ENCODE measurements around the gene MYO1A. TPM values are rescaled to one million over a fixed set of nuclear protein-coding genes. Genes with fewer than 3 reads are reported as not detected.

The MYO1A gene
- total and polyA plus RNA-seq, 2 of the 13 experiments (the other 11 are each of a cell fraction or from before 2014, with no cell fraction given): 5.3 to 6.0 TPM

GRCh38 chr12:57078519-57079404 is 28.8 kb upstream of the MYO1A start, which contains the start of gene NEMP1 (continued):
- TF ChIP-seq ZNF180 (CRISPR knock-in tag; IDR thresholded peaks at IDR 0.05; ENCODE audit: borderline replicate concordance, low read depth): no peak
- TF ChIP-seq ZBTB37 (CRISPR knock-in tag; IDR thresholded peaks at IDR 0.05): no peak
- no peak for TF ChIP-seq HCFC1 (IDR thresholded peaks at IDR 0.05; ENCODE audit: low read depth, low read length)
- TF ChIP-seq ZSCAN20 (CRISPR knock-in tag; IDR thresholded peaks at IDR 0.05; ENCODE audit: borderline replicate concordance): no peak
- no peak for TF ChIP-seq IRF1 (CRISPR knock-in tag; IDR thresholded peaks at IDR 0.05; ENCODE audit: low read depth)
- TF ChIP-seq GABPB1 (CRISPR knock-in tag; IDR thresholded peaks at IDR 0.05): peak; percentile 84
- TF ChIP-seq ZNF317 (CRISPR knock-in tag; IDR thresholded peaks at IDR 0.05): peak; percentile 62; the same call in 1 of the 2 replicates
- no peak for TF ChIP-seq SMARCC2 (IDR thresholded peaks at IDR 0.05)
- TF ChIP-seq TOE1 (CRISPR knock-in tag; IDR thresholded peaks at IDR 0.05): no peak
- peak; percentile 40; the same call in 1 of the 2 replicates for TF ChIP-seq NRL (CRISPR knock-in tag; IDR thresholded peaks at IDR 0.05; ENCODE audit: borderline replicate concordance)
- TF ChIP-seq ZNF256 (CRISPR knock-in tag; conservative IDR thresholded peaks at IDR 0.05): no peak
- TF ChIP-seq HOXA5 (CRISPR knock-in tag; IDR thresholded peaks at IDR 0.05): no peak; the same call in 1 of the 2 replicates
- TF ChIP-seq PITX1 (CRISPR knock-in tag; IDR thresholded peaks at IDR 0.05): 0 out of 2 replicates have a peak, but pooled peaks have one; percentile 17
- no peak for TF ChIP-seq MTA3 (CRISPR knock-in tag; IDR thresholded peaks at IDR 0.05)
- TF ChIP-seq ATF3 (CRISPR knock-in tag; IDR thresholded peaks at IDR 0.05): no peak
- TF ChIP-seq PBX2 (CRISPR knock-in tag; IDR thresholded peaks at IDR 0.05): peak; percentile 96
- no peak for TF ChIP-seq TCF12 (IDR thresholded peaks at IDR 0.05)
- TF ChIP-seq TCF12 (CRISPR knock-in tag; IDR thresholded peaks at IDR 0.05): no peak
- no peak for TF ChIP-seq ZBTB43 (CRISPR knock-in tag; conservative IDR thresholded peaks at IDR 0.05)
- no peak for TF ChIP-seq TSC22D2 (CRISPR knock-in tag; IDR thresholded peaks at IDR 0.05; ENCODE audit: borderline replicate concordance)
- TF ChIP-seq MIXL1 (CRISPR knock-in tag; IDR thresholded peaks at IDR 0.05): peak; percentile 29; the same call in 1 of the 2 replicates
- no peak for TF ChIP-seq CBFB (CRISPR knock-in tag; IDR thresholded peaks at IDR 0.05)
- TF ChIP-seq ZNF772 (CRISPR knock-in tag; IDR thresholded peaks at IDR 0.05): no peak
- TF ChIP-seq KDM4B (CRISPR knock-in tag; IDR thresholded peaks at IDR 0.05): no peak
- no peak; the same call in 1 of the 2 replicates for TF ChIP-seq ZNF143 (CRISPR knock-in tag; IDR thresholded peaks at IDR 0.05)
- no peak for TF ChIP-seq MEF2D (CRISPR knock-in tag; IDR thresholded peaks at IDR 0.05)
- no peak for TF ChIP-seq RBM39 (IDR thresholded peaks at IDR 0.05; ENCODE audit: low read depth, low read length, poor library complexity, severe bottlenecking)

Data from HepG2 (cell line).